GM19395 (cell line): ENCODE results near the gene FAM234A.
"Not testable (repeated sequence)": the region's sequence is repeated elsewhere in the genome, so short reads cannot be mapped to it uniquely, and the experiment has no call there.

Source experiments
- ATAC-seq: cut with Tn5 transposase; IDR thresholded peaks from one replicate; pipeline ENCODE4 v1.9.1; 2021; ENCODE audit warnings: mild to moderate bottlenecking, moderate library complexity; ENCODE audit not compliant: unreplicated experiment

Gene FAM234A

DNA sequence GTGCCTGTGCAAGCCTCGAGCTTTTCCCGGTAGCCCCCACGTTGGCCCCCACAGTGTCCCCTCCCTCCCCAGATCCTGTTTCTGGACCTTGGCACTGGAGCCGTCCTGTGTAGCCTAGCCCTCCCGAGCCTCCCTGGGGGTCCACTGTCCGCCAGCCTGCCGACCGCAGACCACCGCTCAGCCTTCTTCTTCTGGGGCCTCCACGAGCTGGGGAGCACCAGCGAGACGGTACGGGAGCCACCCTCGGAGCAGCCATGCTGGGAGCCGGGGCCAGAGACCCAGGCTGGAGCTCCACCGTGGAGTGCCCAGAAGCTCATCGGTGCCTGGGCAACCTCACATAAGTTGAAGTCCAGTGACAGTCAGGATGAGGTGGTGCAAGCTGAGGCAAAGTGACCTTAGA, 29.3 kb downstream of the FAM234A start:
- no peak for ATAC-seq

DNA sequence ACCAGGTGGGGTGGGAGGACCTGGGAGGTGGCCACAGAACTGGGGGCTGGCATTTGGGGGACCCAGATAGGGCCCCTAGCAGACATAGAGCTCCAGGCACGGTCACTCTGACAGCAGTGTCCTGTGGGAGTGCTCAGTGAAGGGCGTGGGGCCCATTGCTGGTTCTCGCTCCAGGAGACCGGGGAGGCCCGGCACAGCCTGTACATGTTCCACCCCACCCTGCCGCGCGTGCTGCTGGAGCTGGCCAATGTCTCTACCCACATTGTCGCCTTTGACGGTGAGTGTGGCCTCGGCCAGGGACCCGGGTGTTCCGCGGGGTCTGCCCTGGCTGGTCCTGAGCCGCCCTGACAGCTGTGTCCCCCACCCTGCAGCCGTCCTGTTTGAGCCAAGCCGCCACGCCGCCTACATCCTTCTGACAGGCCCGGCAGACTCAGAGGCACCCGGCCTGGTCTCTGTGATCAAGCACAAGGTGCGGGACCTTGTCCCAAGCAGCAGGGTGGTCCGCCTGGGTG, 29.9 kb downstream of the FAM234A start:
- no peak for ATAC-seq

- ATAC-seq: no peak
Observed at GRCh38 chr16:265002-265529, 30.4 kb downstream of the FAM234A start.

DNA sequence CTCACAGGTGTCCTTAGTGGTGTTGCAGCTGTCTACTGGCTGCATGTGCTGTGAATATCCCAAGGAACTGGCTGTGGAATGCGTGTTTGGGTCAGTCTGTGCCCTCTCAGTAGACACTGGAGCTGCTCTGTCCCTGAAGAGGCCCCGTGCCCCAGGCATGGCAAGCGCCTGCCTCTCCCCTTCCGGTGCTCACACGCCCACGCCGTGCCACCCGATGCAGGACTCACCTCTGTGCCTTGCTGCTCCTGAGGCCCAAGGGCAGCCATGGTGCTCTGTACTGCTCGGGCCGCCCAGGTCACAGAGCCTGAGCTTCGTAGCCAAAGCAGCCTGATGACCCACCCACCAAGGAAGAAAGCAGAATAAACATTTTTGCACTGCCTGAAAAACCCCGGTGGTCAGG, 31.1 kb downstream of the FAM234A start:
- ATAC-seq: no peak

DNA sequence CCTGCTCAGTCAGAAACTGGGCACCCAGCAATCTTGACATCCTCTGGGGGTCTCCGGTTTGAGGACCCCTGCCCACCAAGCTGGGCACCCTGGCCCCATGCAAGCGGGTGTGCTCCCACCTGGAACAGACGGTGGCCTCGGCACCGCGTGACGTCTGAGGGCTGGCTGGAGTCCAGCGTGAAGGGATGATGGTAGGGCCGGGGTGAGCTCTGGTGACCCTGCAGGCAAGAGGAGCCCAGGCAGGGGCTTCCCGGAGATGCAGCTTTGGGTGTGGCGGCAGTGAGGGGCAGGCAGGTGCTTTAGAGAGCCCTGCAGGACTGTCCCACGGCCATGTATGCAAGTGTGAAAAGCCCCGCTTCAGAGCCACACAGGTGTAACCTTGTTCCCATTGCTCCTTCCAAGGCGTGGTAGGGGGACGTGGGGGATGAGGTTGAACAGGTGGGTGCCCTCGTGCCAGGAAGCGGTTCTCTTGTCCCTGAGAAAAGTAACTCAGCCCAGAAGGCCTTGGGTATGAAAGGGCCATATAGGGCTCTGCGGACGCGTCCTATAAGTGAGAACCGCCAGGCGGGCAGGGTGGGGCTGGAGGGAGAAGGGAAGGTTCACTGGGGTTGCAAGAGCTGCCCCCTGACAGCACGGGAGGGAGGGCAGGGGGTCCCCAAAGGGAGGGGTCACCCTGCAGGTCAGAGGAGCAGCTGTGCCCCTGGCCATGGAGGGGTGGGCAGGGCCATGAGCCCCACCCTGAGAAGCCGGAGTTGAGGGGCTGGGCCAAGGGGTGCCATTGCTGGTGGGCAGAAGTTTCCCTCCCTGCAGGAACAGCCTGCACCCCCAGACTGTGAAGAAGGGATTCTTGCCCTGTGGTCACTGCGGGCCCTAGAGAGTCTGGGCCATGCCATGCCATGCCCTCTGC, 31.9 kb downstream of the FAM234A start:
- no peak for ATAC-seq

- not testable (repeated sequence) for ATAC-seq
Observed at GRCh38 chr16:267562-267961, 32.9 kb downstream of the FAM234A start.

DNA sequence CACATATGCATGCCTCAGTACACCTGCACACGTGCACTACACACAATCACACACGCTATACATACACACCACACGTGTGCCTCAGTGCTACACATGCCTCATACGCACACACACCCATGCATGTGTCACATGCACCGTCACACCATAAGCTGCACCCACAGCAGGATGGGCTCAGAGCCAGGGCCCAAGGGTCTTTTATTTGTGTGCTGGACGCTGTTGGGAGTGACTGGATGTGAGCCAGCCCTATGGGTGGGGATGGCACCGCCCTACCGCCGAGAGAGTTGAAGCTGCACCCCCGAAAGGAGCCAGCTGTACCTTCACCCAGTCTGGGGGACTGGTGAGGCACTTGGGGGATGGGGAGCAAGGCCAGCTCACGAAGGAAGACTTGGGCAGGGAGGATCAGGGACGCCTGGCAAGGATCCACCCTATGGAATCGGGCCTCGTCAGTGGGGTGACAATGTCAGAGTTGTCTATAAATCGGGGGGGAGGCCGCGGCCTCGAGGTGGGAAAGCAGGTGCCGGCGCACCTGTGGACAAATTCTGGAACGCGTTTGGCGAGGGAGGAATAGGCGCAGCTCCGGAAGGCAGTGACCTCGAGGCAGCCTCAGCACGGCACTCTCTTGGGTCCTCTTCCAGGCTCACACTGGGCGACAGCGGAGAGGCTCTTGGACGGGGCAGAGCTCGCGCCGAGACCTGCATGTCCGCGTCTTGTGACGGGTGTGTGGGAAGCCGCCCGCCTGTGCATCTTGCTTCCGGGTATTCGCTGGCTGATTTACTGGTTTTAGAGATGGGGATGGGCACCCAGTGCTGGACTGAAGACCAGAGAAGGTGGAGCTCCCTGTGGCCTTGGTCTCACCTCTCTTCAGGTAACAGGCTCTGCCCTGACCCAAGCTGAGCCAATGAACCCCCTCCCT, 33.8 kb downstream of the FAM234A start:
- ATAC-seq: no peak

GRCh38 chr16:269061-269796, 34.6 kb downstream of the FAM234A start:
- no peak for ATAC-seq

- ATAC-seq: no peak
Observed at GRCh38 chr16:270381-271255, 36.0 kb downstream of the FAM234A start.

GRCh38 chr16:272633-273546, 38.3 kb downstream of the FAM234A start:
- ATAC-seq: no peak

- ATAC-seq: no peak
Observed at GRCh38 chr16:273547-274421, 39.2 kb downstream of the FAM234A start.

GRCh38 chr16:275041-275641, 40.5 kb downstream of the FAM234A start:
- ATAC-seq: no peak

DNA sequence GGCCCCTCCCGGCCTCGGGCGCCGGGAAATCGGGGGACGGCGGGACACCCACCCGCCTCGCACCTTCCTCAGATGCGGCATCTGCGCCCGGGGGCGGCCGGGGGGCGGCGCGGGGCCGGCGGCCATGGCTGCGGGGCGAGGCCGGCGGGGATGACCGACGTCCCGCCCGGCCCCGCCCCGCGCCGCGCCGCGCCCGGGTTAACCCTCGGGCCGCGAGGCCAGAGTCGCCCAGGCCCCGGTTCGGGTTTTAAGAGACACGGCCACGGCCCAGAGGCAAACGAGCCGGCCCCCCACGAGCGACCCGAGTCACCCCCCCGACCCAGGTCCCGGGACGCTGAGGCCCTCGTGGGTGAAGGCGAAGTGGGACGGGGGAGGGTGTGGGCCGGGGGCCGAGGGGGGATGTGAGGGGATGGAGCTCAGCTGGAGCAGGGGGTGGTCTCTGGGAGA, 41.2 kb downstream of the FAM234A start, which contains the start of gene RGS11:
Gene RGS11, minus strand, starts transcription at position 159 of the 447 bp plus-strand sequence. Its CDS starts 33 bp downstream, at position 126.
- ATAC-seq: no peak

GRCh38 chr16:276426-277077, 41.9 kb downstream of the FAM234A start:
- ATAC-seq: no peak

- no peak for ATAC-seq
Observed at GRCh38 chr16:278863-279366, 44.3 kb downstream of the FAM234A start.

GRCh38 chr16:279531-279930, 44.9 kb downstream of the FAM234A start:
- no peak for ATAC-seq
